Thymus (tissue), 11 donors: ENCODE results near the gene RSU1. TPM values are rescaled to one million over a fixed set of nuclear protein-coding genes. Genes with fewer than 3 reads are reported as not detected.

ENCODE experiments used
- DNase-seq, 9 donors: peaks; one replicate each; pipeline ENCODE4 v3.0.0-alpha.2; 2013; ENCODE audit warnings: low spot score in 9 of 9, low read depth in 6 of 9, missing footprints in 1 of 9
- H3K27ac ChIP-seq, 2 donors: one replicate each; pipeline ENCODE4 v1.5.1; 2013; ENCODE audit warnings: control low read depth in 1 of 2, low read depth in 1 of 2, low read length in 1 of 2, mild to moderate bottlenecking in 1 of 2, moderate library complexity in 1 of 2
- H3K27me3 ChIP-seq, 2 donors: one replicate each; pipeline ENCODE4 v1.5.1; 2013; ENCODE audit warnings: low read length in 1 of 2; ENCODE audit not compliant: control insufficient read depth in 2 of 2, insufficient read depth in 1 of 2
- H3K36me3 ChIP-seq, 2 donors: one replicate each; pipeline ENCODE4 v1.5.1; 2013; ENCODE audit warnings: low read length in 1 of 2, mild to moderate bottlenecking in 1 of 2, moderate library complexity in 1 of 2; ENCODE audit not compliant: control insufficient read depth in 2 of 2, insufficient read depth in 2 of 2
- H3K4me1 ChIP-seq, 2 donors: one replicate each; pipeline ENCODE4 v1.5.1; 2013; ENCODE audit warnings: low read length in 2 of 2; ENCODE audit not compliant: control insufficient read depth in 2 of 2, insufficient read depth in 2 of 2
- H3K4me3 ChIP-seq, 2 donors: one replicate each; pipeline ENCODE4 v1.5.1; 2013; ENCODE audit warnings: low read length in 2 of 2, control low read depth in 1 of 2, mild to moderate bottlenecking in 1 of 2
- H3K9me3 ChIP-seq, 2 donors: one replicate each; pipeline ENCODE4 v1.5.1; 2013; ENCODE audit warnings: low read length in 1 of 2, mild to moderate bottlenecking in 1 of 2; ENCODE audit not compliant: control insufficient read depth in 2 of 2, insufficient read depth in 1 of 2
- WGBS: extraction: QIAGEN DNeasy Blood & Tissue Kit; methylation state at CpG from one replicate; pipeline ENCODE4 v1.1.7; 2013; 5-methylcytosine and 5-hydroxymethylcytosine counted together
- polyA plus RNA-seq: library from polyadenylated mRNA; stranded (reverse); fragments of 200-250 nt; gene quantifications from one replicate; pipeline ENCODE4 v1.2.3, GENCODE V29; 2013
- total RNA-seq: library from RNA; stranded (reverse); fragments of 120-200 nt; gene quantifications from one replicate; pipeline ENCODE4 v1.2.4, GENCODE V29; 2013
- donor health status: healthy.

Gene RSU1
- total and polyA plus RNA-seq, 2 donors = 40.1 to 53.2 TPM

DNA sequence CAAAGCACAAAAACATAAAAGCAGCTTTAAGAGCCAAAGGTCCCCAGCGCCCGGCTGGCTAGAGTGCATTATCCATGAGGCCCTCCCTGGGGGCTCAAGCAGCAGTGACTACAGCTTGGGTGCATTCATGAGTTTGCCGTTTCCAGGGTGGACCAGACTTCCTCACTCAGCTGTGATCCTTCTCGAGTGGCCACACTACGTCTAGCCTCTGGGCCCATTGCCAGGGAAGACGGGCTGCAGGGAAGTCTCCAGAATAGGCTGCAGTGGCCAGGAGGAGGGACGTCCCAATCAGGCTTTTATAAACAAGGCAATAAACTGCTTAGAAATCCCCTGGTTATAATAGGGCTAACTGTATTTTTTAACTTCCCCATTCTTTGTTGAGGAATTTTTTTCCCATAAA, 206.2 kb downstream of the RSU1 start:
- no peaks in the 10 kb centered on the region for H3K9me3 ChIP-seq
- H3K4me3 ChIP-seq = no peak overlapping the region
- no peak for DNase-seq
- 81% methylated on average over 7 of the region's 7 CpGs for WGBS
- no peaks in the 10 kb centered on the region for H3K4me1 ChIP-seq
- no peak overlapping the region for H3K27ac ChIP-seq
- H3K27me3 ChIP-seq = no peaks in the 10 kb centered on the region
- H3K36me3 ChIP-seq = no peaks in the 10 kb centered on the region

GRCh38 chr10:16609211-16609610, 208.0 kb downstream of the RSU1 start:
- Histone ChIP-seq H3K27ac (no peak overlapping the region), H3K27me3 (no peaks in the 10 kb centered on the region), H3K9me3 (no peaks in the 10 kb centered on the region), H3K36me3 (no peaks in the 10 kb centered on the region), H3K4me3 (no peak overlapping the region), H3K4me1 (no peaks in the 10 kb centered on the region)
- no peak for DNase-seq
- 97% methylated on average over 8 of the region's 8 CpGs for WGBS

DNA sequence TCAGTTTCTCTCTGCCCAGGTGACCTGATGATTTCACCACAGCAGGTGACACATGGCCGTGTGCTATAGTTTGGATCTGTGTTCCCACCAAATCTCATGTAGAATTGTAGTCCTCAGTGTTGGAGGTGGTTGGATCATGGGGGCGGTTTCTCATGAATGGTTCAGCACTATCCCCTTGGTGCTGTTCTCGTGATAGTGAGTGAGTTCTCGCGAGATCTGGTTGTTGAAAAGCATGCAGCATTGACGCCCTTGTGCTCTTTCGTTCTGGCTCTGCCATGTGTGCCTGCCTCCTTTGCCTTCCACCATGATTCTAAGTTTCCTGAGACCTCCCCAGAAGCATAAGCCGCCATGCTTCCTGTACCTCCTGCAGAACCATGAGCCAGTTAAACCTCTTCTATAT, 210.3 kb downstream of the RSU1 start:
- DNase-seq = no peak
- H3K27me3 ChIP-seq = no peaks in the 10 kb centered on the region
- no peaks in the 10 kb centered on the region for H3K36me3 ChIP-seq
- no peaks in the 10 kb centered on the region for H3K4me1 ChIP-seq
- 98% methylated on average over 8 of the region's 8 CpGs for WGBS
- H3K27ac ChIP-seq = no peak overlapping the region
- H3K9me3 ChIP-seq = no peaks in the 10 kb centered on the region
- no peak overlapping the region for H3K4me3 ChIP-seq

GRCh38 chr10:16606421-16606820, 210.8 kb downstream of the RSU1 start:
- Histone ChIP-seq H3K27me3 (no peaks in the 10 kb centered on the region), H3K4me1 (no peaks in the 10 kb centered on the region), H3K27ac (no peak overlapping the region), H3K9me3 (no peaks in the 10 kb centered on the region), H3K36me3 (no peaks in the 10 kb centered on the region), H3K4me3 (no peak overlapping the region)
- no peak for DNase-seq
- 95% methylated on average over 6 of the region's 6 CpGs for WGBS

DNA sequence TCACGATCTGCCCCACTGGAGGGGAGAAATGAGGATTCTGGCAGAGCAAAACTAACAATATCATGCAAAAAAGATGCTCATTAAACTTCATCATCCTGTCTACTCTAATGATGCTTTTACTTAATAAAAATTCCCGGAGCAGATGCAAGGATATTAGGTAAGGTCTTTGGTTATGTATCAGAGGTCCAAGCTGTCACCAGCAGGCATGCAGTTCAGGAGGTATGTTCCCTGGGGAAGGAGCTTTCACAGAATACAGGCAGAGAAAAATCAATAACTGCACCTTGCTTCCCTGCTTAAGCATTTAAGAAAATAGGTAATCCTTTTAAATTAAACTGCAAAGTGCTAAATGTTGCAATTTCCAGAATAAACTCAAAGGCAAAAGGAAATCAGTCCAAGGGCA, 213.9 kb downstream of the RSU1 start:
- WGBS = 94% methylated on average over 2 of the region's 2 CpGs
- no peaks in the 10 kb centered on the region for H3K27me3 ChIP-seq
- H3K9me3 ChIP-seq = no peaks in the 10 kb centered on the region
- no peaks in the 10 kb centered on the region for H3K36me3 ChIP-seq
- no peak overlapping the region for H3K4me3 ChIP-seq
- H3K4me1 ChIP-seq = no peaks in the 10 kb centered on the region
- DNase-seq = no peak
- H3K27ac ChIP-seq = no peak overlapping the region

DNA sequence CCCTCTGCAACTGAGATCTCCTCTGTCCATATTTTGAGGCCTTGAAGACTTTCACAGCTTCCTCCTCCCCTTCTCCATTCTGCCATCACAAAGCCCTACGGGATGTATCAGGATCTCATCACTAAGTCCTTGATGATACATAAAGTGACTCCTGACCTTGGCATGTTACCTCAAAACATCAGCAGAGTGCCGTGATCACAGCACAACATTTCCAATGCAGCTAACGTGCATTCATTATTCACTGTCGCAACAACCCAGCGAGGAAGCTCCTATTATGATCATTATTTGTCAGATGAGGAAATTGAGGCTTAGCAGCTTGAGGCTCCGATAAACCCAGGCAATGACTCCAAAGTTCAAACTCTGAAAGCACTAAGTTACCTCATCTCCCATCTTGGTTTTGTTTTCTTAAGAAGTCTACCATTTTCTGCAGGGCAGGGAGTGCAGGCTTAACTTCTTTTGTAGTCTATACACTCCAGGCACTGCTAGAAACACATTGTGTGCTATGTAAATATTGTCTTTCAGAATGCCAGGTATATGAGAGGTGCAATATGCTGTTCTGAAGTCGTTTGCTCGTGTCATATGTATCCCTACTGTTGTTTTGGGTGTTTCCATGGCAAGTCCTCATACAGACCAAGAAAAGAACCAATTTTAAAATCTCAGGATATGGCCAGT, 215.0 kb downstream of the RSU1 start:
- Histone ChIP-seq H3K4me3 (no peak overlapping the region), H3K27ac (no peak overlapping the region), H3K4me1 (no peaks in the 10 kb centered on the region), H3K9me3 (no peaks in the 10 kb centered on the region), H3K36me3 (no peaks in the 10 kb centered on the region), H3K27me3 (no peaks in the 10 kb centered on the region)
- 96% methylated on average over 8 of the region's 8 CpGs for WGBS
- no peak for DNase-seq

GRCh38 chr10:16599662-16600061, 217.6 kb downstream of the RSU1 start:
- Histone ChIP-seq H3K27me3 (no peaks in the 10 kb centered on the region), H3K36me3 (no peaks in the 10 kb centered on the region), H3K27ac (no peak overlapping the region), H3K4me3 (no peak overlapping the region), H3K4me1 (no peaks in the 10 kb centered on the region), H3K9me3 (no peaks in the 10 kb centered on the region)
- no peak for DNase-seq
- 98% methylated on average over 8 of the region's 8 CpGs for WGBS

GRCh38 chr10:16597656-16598055, 219.6 kb downstream of the RSU1 start:
- no peaks in the 10 kb centered on the region for H3K4me1 ChIP-seq
- WGBS = 97% methylated on average over 11 of the region's 11 CpGs
- no peak for DNase-seq
- no peaks in the 10 kb centered on the region for H3K27me3 ChIP-seq
- no peak overlapping the region for H3K27ac ChIP-seq
- no peaks in the 10 kb centered on the region for H3K9me3 ChIP-seq
- no peak overlapping the region for H3K4me3 ChIP-seq
- no peaks in the 10 kb centered on the region for H3K36me3 ChIP-seq

GRCh38 chr10:16592378-16592777, 224.8 kb downstream of the RSU1 start:
- H3K9me3 ChIP-seq = no peaks in the 10 kb centered on the region
- H3K27ac ChIP-seq = no peak overlapping the region
- no peak for DNase-seq
- H3K4me1 ChIP-seq = no peaks in the 10 kb centered on the region
- H3K27me3 ChIP-seq = no peaks in the 10 kb centered on the region
- no peaks in the 10 kb centered on the region for H3K36me3 ChIP-seq
- H3K4me3 ChIP-seq = no peak overlapping the region
- 95% methylated on average over 11 of the region's 11 CpGs for WGBS
